IMR-90 (cell line): Measurements from ENCODE around the gene PPM1A. TPM values are rescaled to one million over a fixed set of nuclear protein-coding genes. Genes with fewer than 3 reads are reported as not detected.

Experiments used
- ATAC-seq: fragments of 200-7000 bp; cut with Tn5 transposase; 2 replicates; pipeline ENCODE4 v1.9.1; 2020; ENCODE audit warnings: low read depth, mild to moderate bottlenecking, moderate library complexity
- BruUV-seq: library from RNA; stranded (reverse); fragments of 400-500 nt; replicated peaks from 2 replicates; lab custom pipeline; 2021; lab: Mats Ljungman, UMichigan
- CTCF ChIA-PET: fragments of 300-600 bp; formaldehyde crosslinking; extraction: SDS; loops from one replicate; lab custom pipeline; 2021; ENCODE audit warnings: antibody characterized with exemption; lab: Yijun Ruan, JAX
- POLR2A ChIA-PET: fragments of 300-600 bp; sonication (Branson Sonifier 250); formaldehyde crosslinking; loops from one replicate; lab custom pipeline; 2022; ENCODE audit warnings: antibody characterized with exemption; ENCODE audit not compliant: unreplicated experiment; lab: Charles Lee
- DNase-seq: peaks from one replicate; pipeline ENCODE4 v3.0.0; 2013
- H2AFZ ChIP-seq: replicated peaks from 2 replicates; pipeline ENCODE3; 2013; ENCODE audit warnings: low read length, mild to moderate bottlenecking; ENCODE audit not compliant: poor library complexity
- H2AK5ac ChIP-seq: 2 replicates; pipeline ENCODE4 v1.6.1; 2013; ENCODE audit warnings: low read depth, low read length, inconsistent platforms
- H2AK9ac ChIP-seq: replicated peaks from 2 replicates; pipeline ENCODE3; 2013; ENCODE audit warnings: mild to moderate bottlenecking, low read depth, low read length, moderate library complexity; ENCODE audit not compliant: poor library complexity
- H2BK120ac ChIP-seq: 2 replicates; pipeline ENCODE4 v1.6.1; 2013; ENCODE audit warnings: low read depth, low read length, inconsistent platforms
- H2BK15ac ChIP-seq: 3 replicates; pipeline ENCODE4 v1.6.1; 2013; ENCODE audit warnings: low read depth, low read length, inconsistent platforms
- H2BK20ac ChIP-seq: 2 replicates; pipeline ENCODE4 v1.6.1; 2013; ENCODE audit warnings: low read depth, mild to moderate bottlenecking, inconsistent platforms, low read length, moderate library complexity
- H2BK5ac ChIP-seq: 2 replicates; pipeline ENCODE4 v1.6.1; 2013; ENCODE audit warnings: mild to moderate bottlenecking, low read depth, low read length, inconsistent platforms; ENCODE audit not compliant: poor library complexity, severe bottlenecking
- H3K14ac ChIP-seq: replicated peaks from 2 replicates; pipeline ENCODE4 v1.6.1; 2013; ENCODE audit warnings: low read depth, low read length, inconsistent platforms
- H3K18ac ChIP-seq: 2 replicates; pipeline ENCODE4 v1.6.1; 2013; ENCODE audit warnings: low read depth, low read length, control low read depth
- H3K23ac ChIP-seq: 2 replicates; pipeline ENCODE4 v1.6.1; 2013; ENCODE audit warnings: low read depth, low read length, inconsistent platforms
- H3K27ac ChIP-seq: 2 replicates; pipeline ENCODE4 v1.5.1; 2013; ENCODE audit warnings: mild to moderate bottlenecking, control low read depth, low read length; ENCODE audit not compliant: insufficient read depth
- H3K27me3 ChIP-seq: 2 replicates; pipeline ENCODE4 v1.6.1; 2013; ENCODE audit warnings: low read length; ENCODE audit not compliant: control insufficient read depth, insufficient read depth
- H3K36me3 ChIP-seq: 2 replicates; pipeline ENCODE4 v1.6.1; 2013; ENCODE audit warnings: low read length, mixed read lengths; ENCODE audit not compliant: control insufficient read depth, insufficient read depth
- H3K4ac ChIP-seq: 2 replicates; pipeline ENCODE4 v1.6.1; 2013; ENCODE audit warnings: low read depth, low read length, inconsistent platforms
- H3K4me1 ChIP-seq: 2 replicates; pipeline ENCODE4 v1.6.1; 2013; ENCODE audit warnings: low read length, mixed read lengths; ENCODE audit not compliant: control insufficient read depth, insufficient read depth
- H3K4me2 ChIP-seq: 2 replicates; pipeline ENCODE4 v1.6.1; 2013; ENCODE audit warnings: low read depth, mild to moderate bottlenecking, control low read depth, low read length, moderate library complexity
- H3K4me3 ChIP-seq: 2 replicates; pipeline ENCODE4 v1.5.1; 2013; ENCODE audit warnings: low read depth, mild to moderate bottlenecking, control low read depth, low read length, moderate library complexity; ENCODE audit not compliant: insufficient read depth
- H3K56ac ChIP-seq: 2 replicates; pipeline ENCODE4 v1.6.1; 2013; ENCODE audit warnings: low read length, inconsistent platforms; ENCODE audit not compliant: insufficient read depth; ENCODE audit errors: extremely low read depth
- H3K79me1 ChIP-seq, 2 experiments: 2 replicates each; pipeline ENCODE4 v1.6.1; 2013; ENCODE audit warnings: low read length in 2 of 2, inconsistent platforms in 1 of 2, low read depth in 1 of 2
- H3K9ac ChIP-seq: 2 replicates; pipeline ENCODE4 v1.6.1; 2013; ENCODE audit warnings: low read depth, low read length, control low read depth
- H3K9me1 ChIP-seq: 2 replicates; pipeline ENCODE4 v1.6.1; 2013; ENCODE audit warnings: low read length, inconsistent platforms; ENCODE audit not compliant: insufficient read depth
- H3K9me3 ChIP-seq: 2 replicates; pipeline ENCODE4 v1.6.1; 2013; ENCODE audit warnings: low read length; ENCODE audit not compliant: control insufficient read depth, insufficient read depth
- H4K20me1 ChIP-seq: 2 replicates; pipeline ENCODE4 v1.6.1; 2013; ENCODE audit warnings: low read length, inconsistent platforms; ENCODE audit not compliant: insufficient read depth
- H4K5ac ChIP-seq: 2 replicates; pipeline ENCODE4 v1.6.1; 2013; ENCODE audit warnings: mild to moderate bottlenecking, low read depth, low read length, control low read depth
- H4K8ac ChIP-seq, 2 experiments: 2 replicates each; pipeline ENCODE4 v1.6.1; 2013; ENCODE audit warnings: low read depth in 2 of 2, low read length in 2 of 2, control low read depth in 1 of 2, inconsistent platforms in 1 of 2
- H4K91ac ChIP-seq: 2 replicates; pipeline ENCODE4 v1.6.1; 2013; ENCODE audit warnings: low read depth, low read length, inconsistent platforms; ENCODE audit not compliant: insufficient read depth
- BHLHE40 ChIP-seq: fragments of 150-350 bp; IDR thresholded peaks from 2 replicates; pipeline ENCODE4 v1.6.1; 2016; ENCODE audit warnings: mild to moderate bottlenecking, low read depth, low read length
- CEBPB ChIP-seq: IDR thresholded peaks from 2 replicates; pipeline ENCODE4 v1.6.1; 2012; ENCODE audit warnings: low read depth, low read length, improper control_type of control experiment
- CHD1 ChIP-seq: IDR thresholded peaks from 2 replicates; pipeline ENCODE4 v1.6.1; 2012; ENCODE audit warnings: low read depth, low read length, improper control_type of control experiment
- FOS ChIP-seq: fragments of 150-350 bp; IDR thresholded peaks from 2 replicates; pipeline ENCODE4 v1.6.1; 2016; ENCODE audit warnings: low read depth, low read length
- MAFK ChIP-seq: IDR thresholded peaks from 2 replicates; pipeline ENCODE4 v1.6.1; 2012; ENCODE audit warnings: low read depth, low read length, improper control_type of control experiment
- MAZ ChIP-seq: IDR thresholded peaks from 2 replicates; pipeline ENCODE4 v1.6.1; 2012; ENCODE audit warnings: low read depth, mild to moderate bottlenecking, low read length, improper control_type of control experiment, moderate library complexity, borderline replicate concordance
- MXI1 ChIP-seq: IDR thresholded peaks from 2 replicates; pipeline ENCODE4 v1.6.1; 2012; ENCODE audit warnings: low read depth, mild to moderate bottlenecking, low read length, moderate library complexity, borderline replicate concordance
- NFE2L2 ChIP-seq: fragments of 150-350 bp; IDR thresholded peaks from 2 replicates; pipeline ENCODE4 v1.6.1; 2016; ENCODE audit warnings: low read depth, mild to moderate bottlenecking, low read length
- POLR2A ChIP-seq: IDR thresholded peaks from 2 replicates; pipeline ENCODE4 v1.6.1; 2012; ENCODE audit warnings: mild to moderate bottlenecking, low read depth, low read length
- RAD21 ChIP-seq: IDR thresholded peaks from 2 replicates; pipeline ENCODE4 v1.6.1; 2012; ENCODE audit warnings: low read length, improper control_type of control experiment
- RCOR1 ChIP-seq: IDR thresholded peaks from 2 replicates; pipeline ENCODE4 v1.6.1; 2012; ENCODE audit warnings: mild to moderate bottlenecking, low read length, improper control_type of control experiment; ENCODE audit not compliant: insufficient replicate concordance
- RFX5 ChIP-seq: IDR thresholded peaks from 2 replicates; pipeline ENCODE4 v1.8.0; 2012; ENCODE audit warnings: low read depth, mild to moderate bottlenecking, low read length, moderate library complexity
- SMC3 ChIP-seq: fragments of 150-350 bp; IDR thresholded peaks from 2 replicates; pipeline ENCODE4 v1.6.1; 2016; ENCODE audit warnings: low read depth, mild to moderate bottlenecking, antibody characterized with exemption, low read length, moderate library complexity
- dilution Hi-C: fragments of 300-500 bp; cut with HindIII; formaldehyde crosslinking; loops from one replicate; pipeline ENCODE4 v1.14.3; 2018; ENCODE audit warnings: low sequenced_read_pairs; ENCODE audit not compliant: unreplicated experiment
- in situ Hi-C: fragments of 300-500 bp; cut with MboI; formaldehyde crosslinking; loops from 3 replicates; pipeline ENCODE4 v1.14.3; 2019; ENCODE audit warnings: low sequenced_read_pairs, inconsistent platforms, mixed read lengths
- intact Hi-C: fragments of 100-400 bp; cut with micrococcal nuclease; formaldehyde crosslinking; loops from 2 replicates; pipeline ENCODE4 v1.10.0; 2022
- polyA plus RNA-seq, 3 experiments: library from polyadenylated mRNA; depleted of rRNA; stranded (reverse); fragments of >200 nt; gene quantifications; 2 replicates each; pipeline ENCODE4 v1.2.3, GENCODE V29; 2012; ENCODE audit warnings: low replicate concordance in 1 of 3
- total RNA-seq: library from RNA; depleted of rRNA; stranded (reverse); fragments of >200 nt; gene quantifications from 2 replicates; pipeline ENCODE4 v1.2.3, GENCODE V29; 2012
- TF ChIP-seq, protein P1 (sequence below): conservative IDR thresholded peaks from 2 replicates; pipeline ENCODE4 v1.5.1; 2012; ENCODE audit warnings: mild to moderate bottlenecking, low read depth, low read length, improper control_type of control experiment
- TF ChIP-seq, protein P2 (sequence below): fragments of 150-350 bp; IDR thresholded peaks from 2 replicates; pipeline ENCODE4 v1.6.1; 2016; ENCODE audit warnings: low read depth, mild to moderate bottlenecking, low read length, moderate library complexity, borderline replicate concordance
- TF ChIP-seq, protein P3 (sequence below): fragments of 150-350 bp; IDR thresholded peaks from 2 replicates; pipeline ENCODE4 v1.6.1; 2017; ENCODE audit warnings: mild to moderate bottlenecking, antibody characterized with exemption, low read length, low read depth

PPM1A gene
- total and polyA plus RNA-seq, 2 of the 4 experiments (the other 2 are of a cell fraction) = 14.3 to 15.1 TPM

DNA sequence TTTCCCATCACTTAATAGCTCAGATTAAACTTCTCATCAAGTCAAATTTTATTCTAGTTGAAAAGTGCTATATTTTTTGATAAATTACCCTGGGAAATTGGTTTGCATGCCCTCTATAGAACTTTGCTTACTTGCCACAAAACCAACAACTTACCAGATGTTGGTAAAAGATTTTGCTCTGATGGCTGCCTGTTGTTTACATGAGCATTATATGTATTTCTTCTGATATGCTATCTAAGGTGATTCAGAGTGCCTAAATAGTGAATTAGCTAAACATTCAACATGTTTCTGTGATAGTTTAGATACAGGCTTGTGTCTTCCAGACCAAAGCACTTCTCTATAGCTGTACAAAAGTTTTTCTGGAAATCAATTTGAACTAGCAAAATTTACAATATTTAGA, 51.0 kb downstream of the PPM1A start:
- no TSS peak for BruUV-seq
- Histone ChIP-seq H3K56ac (no peak overlapping the region), H2AK5ac (no peak overlapping the region), H3K14ac (no peak overlapping the region), H3K9me1 (no peaks in the 10 kb centered on the region; the same call in 1 of the 2 replicates), H3K4me1 (no peaks in the 10 kb centered on the region), H3K9ac (no peak overlapping the region), H4K8ac (no peak overlapping the region), H2BK15ac (no peak overlapping the region), H3K79me1 (no peaks in the 10 kb centered on the region), H2AFZ (no peak overlapping the region), H2BK120ac (no peak overlapping the region), H3K4me3 (no peak overlapping the region), H3K27ac (no peak overlapping the region), H2BK20ac (no peak overlapping the region), H2AK9ac (no peak overlapping the region), H4K91ac (no peak overlapping the region), H3K4ac (no peak overlapping the region), H3K9me3 (no peaks in the 10 kb centered on the region), H3K36me3 (no peaks in the 10 kb centered on the region), H3K18ac (no peak overlapping the region), H3K4me2 (no peak overlapping the region), H2BK5ac (no peak overlapping the region), H3K23ac (no peak overlapping the region), H4K20me1 (no peaks in the 10 kb centered on the region), H3K27me3 (no peaks in the 10 kb centered on the region), H4K5ac (no peak overlapping the region)
- no peak for DNase-seq
- intact Hi-C loops = no loop called here
- no peak for ATAC-seq
- ChIA-PET CTCF (interaction anchor here (0.6 kb wide), 1 partner anchor 1804 kb away, joined by 4 read pairs; no protein-coding TSS in a partner anchor), POLR2A (no interaction called here)
- in situ Hi-C loops = no loop called here
- dilution Hi-C loops = no loop called here
- TF ChIP-seq CHD1 (no peak), RFX5 (no peak), MAZ (no peak), RCOR1 (no peak), POLR2A (no peak), MXI1 (no peak), NFE2L2 (no peak), SMC3 (no peak), CEBPB (no peak), RAD21 (no peak), MAFK (no peak), FOS (no peak), BHLHE40 (no peak)
- TF ChIP-seq, protein P1, sequence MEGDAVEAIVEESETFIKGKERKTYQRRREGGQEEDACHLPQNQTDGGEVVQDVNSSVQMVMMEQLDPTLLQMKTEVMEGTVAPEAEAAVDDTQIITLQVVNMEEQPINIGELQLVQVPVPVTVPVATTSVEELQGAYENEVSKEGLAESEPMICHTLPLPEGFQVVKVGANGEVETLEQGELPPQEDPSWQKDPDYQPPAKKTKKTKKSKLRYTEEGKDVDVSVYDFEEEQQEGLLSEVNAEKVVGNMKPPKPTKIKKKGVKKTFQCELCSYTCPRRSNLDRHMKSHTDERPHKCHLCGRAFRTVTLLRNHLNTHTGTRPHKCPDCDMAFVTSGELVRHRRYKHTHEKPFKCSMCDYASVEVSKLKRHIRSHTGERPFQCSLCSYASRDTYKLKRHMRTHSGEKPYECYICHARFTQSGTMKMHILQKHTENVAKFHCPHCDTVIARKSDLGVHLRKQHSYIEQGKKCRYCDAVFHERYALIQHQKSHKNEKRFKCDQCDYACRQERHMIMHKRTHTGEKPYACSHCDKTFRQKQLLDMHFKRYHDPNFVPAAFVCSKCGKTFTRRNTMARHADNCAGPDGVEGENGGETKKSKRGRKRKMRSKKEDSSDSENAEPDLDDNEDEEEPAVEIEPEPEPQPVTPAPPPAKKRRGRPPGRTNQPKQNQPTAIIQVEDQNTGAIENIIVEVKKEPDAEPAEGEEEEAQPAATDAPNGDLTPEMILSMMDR = no peak
- TF ChIP-seq, protein P2, sequence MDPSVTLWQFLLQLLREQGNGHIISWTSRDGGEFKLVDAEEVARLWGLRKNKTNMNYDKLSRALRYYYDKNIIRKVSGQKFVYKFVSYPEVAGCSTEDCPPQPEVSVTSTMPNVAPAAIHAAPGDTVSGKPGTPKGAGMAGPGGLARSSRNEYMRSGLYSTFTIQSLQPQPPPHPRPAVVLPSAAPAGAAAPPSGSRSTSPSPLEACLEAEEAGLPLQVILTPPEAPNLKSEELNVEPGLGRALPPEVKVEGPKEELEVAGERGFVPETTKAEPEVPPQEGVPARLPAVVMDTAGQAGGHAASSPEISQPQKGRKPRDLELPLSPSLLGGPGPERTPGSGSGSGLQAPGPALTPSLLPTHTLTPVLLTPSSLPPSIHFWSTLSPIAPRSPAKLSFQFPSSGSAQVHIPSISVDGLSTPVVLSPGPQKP = no peak
- TF ChIP-seq, protein P3, sequence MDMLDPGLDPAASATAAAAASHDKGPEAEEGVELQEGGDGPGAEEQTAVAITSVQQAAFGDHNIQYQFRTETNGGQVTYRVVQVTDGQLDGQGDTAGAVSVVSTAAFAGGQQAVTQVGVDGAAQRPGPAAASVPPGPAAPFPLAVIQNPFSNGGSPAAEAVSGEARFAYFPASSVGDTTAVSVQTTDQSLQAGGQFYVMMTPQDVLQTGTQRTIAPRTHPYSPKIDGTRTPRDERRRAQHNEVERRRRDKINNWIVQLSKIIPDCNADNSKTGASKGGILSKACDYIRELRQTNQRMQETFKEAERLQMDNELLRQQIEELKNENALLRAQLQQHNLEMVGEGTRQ = no peak
